Erythroblast (primary cell): ENCODE data around the gene C9orf85.
"Not testable (repeated sequence)": the region's sequence is repeated elsewhere in the genome, so short reads cannot be mapped to it uniquely, and the experiment has no call there.

Experiments used
- GATA1 ChIP-seq: IDR thresholded peaks from 2 replicates; pipeline ENCODE4 v1.6.1; 2011; ENCODE audit warnings: low read depth, mild to moderate bottlenecking, control low read depth, low read length, moderate library complexity
- POLR2A ChIP-seq: IDR thresholded peaks from 2 replicates; pipeline ENCODE4 v1.6.1; 2011; ENCODE audit warnings: mild to moderate bottlenecking, low read length

DNA sequence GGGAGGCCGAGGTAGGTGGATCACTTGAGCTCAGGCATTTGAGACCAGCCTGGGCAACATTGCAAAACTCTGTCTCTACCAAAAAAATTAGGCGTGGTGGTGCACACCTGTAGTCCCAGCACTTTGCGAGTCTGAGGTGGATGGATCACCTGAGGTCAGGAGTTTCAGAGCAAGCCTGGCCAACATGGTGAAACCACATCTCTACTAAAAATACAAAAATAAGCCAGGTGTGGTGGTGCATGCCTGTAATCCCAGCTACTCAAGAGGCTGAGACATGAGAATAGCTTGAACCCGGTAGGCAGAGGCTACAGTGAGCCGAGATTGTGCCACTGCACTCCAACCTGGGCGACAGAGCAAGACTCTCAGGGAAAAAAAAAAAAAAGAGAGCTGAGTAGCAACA is 12.7 kb upstream of the C9orf85 start:
- not testable (repeated sequence) for TF ChIP-seq POLR2A, GATA1
